Activated naive CD8-positive, alpha-beta T cell treated with anti-CD3 and anti-CD28 coated beads, Interleukin-2, amount 50 U/mL, for 16 hours (primary cell): ENCODE data around the gene TRPC4.

Source experiments
- DNase-seq: peaks from one replicate; pipeline ENCODE4 v3.0.0-alpha.2; 2020; ENCODE audit warnings: low read depth, low spot score

The TRPC4 gene

GRCh38 chr13:37662624-37663023 is 206.9 kb downstream of the TRPC4 start:
- no peak for DNase-seq

- no peak for DNase-seq
These were observed 211.6 kb downstream of the TRPC4 start for GRCh38 chr13:37657956-37658355.

- DNase-seq: no peak
These were observed 212.4 kb downstream of the TRPC4 start for GRCh38 chr13:37657134-37657533.

GRCh38 chr13:37656247-37656940 is 213.2 kb downstream of the TRPC4 start:
- no peak for DNase-seq

GRCh38 chr13:37652596-37652995 is 217.0 kb downstream of the TRPC4 start:
- DNase-seq: no peak

GRCh38 chr13:37651891-37652290 is 217.7 kb downstream of the TRPC4 start:
- no peak for DNase-seq

GRCh38 chr13:37648609-37649008 is 221.0 kb downstream of the TRPC4 start:
- DNase-seq: no peak

- DNase-seq: no peak
These were observed 222.4 kb downstream of the TRPC4 start for GRCh38 chr13:37647031-37647650.

- DNase-seq: no peak
These were observed 223.0 kb downstream of the TRPC4 start for GRCh38 chr13:37646531-37646930.

GRCh38 chr13:37645181-37645740 is 224.3 kb downstream of the TRPC4 start:
- DNase-seq: no peak

GRCh38 chr13:37641391-37641790 is 228.2 kb downstream of the TRPC4 start:
- no peak for DNase-seq

- DNase-seq: no peak
These were observed 229.1 kb downstream of the TRPC4 start for GRCh38 chr13:37640499-37640898.

- DNase-seq: no peak
These were observed 232.9 kb downstream of the TRPC4 start for GRCh38 chr13:37636701-37637100.

- DNase-seq: no peak
These were observed 237.3 kb downstream of the TRPC4 start for GRCh38 chr13:37632294-37632693.

GRCh38 chr13:37627428-37627827 is 242.1 kb downstream of the TRPC4 start:
- DNase-seq: no peak

GRCh38 chr13:37621811-37622361 is 247.7 kb downstream of the TRPC4 start:
- no peak for DNase-seq

- DNase-seq: no peak
These were observed 251.0 kb downstream of the TRPC4 start for GRCh38 chr13:37618554-37618953.

GRCh38 chr13:37617173-37617572 is 252.4 kb downstream of the TRPC4 start:
- no peak for DNase-seq

GRCh38 chr13:37616131-37616530 is 253.4 kb downstream of the TRPC4 start:
- no peak for DNase-seq

GRCh38 chr13:37615276-37615675 is 254.3 kb downstream of the TRPC4 start:
- DNase-seq: no peak

- DNase-seq: no peak
These were observed 255.9 kb downstream of the TRPC4 start for GRCh38 chr13:37613638-37614037.

GRCh38 chr13:37613236-37613635 is 256.3 kb downstream of the TRPC4 start:
- DNase-seq: no peak
